ENCODE data around the gene RAB22A. TPM values are rescaled to one million over a fixed set of nuclear protein-coding genes. Genes with fewer than 3 reads are reported as not detected.

Gene RAB22A
- total RNA-seq, 1 donor from 2014 or later = 21.2 TPM

DNA sequence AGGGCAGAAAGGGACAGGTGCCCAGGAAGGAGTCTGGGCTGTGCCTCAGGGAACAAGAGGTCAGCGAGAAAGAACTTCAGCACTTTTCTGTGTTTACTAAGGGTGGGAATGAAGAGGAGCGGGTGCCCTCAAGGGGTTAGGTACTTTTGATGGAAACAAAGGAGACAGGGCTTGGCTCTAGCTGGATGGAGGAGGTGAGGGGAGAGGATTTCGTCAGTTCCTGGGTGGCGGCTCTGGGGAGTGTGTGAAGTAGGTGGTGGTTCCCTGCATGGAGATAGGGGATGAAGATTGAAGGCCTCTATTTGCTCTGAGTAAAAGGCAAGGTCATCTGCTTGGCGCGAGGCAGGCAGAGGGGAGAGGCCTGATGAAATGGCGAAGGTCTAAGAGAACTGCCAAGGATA lies 41.1 kb upstream of the RAB22A start:
- Mint-ChIP-seq H3K9me3 (peaks cover 1% of the 10 kb centered on the region), H3K4me3 (no peak overlapping the region), H3K4me1 (peaks cover 12% of the 10 kb centered on the region), H3K36me3 (peaks cover 19% of the 10 kb centered on the region), H3K27ac (no peak overlapping the region), H3K27me3 (ENCODE audit: low read depth) (no peaks in the 10 kb centered on the region)
- TF ChIP-seq, protein P1, sequence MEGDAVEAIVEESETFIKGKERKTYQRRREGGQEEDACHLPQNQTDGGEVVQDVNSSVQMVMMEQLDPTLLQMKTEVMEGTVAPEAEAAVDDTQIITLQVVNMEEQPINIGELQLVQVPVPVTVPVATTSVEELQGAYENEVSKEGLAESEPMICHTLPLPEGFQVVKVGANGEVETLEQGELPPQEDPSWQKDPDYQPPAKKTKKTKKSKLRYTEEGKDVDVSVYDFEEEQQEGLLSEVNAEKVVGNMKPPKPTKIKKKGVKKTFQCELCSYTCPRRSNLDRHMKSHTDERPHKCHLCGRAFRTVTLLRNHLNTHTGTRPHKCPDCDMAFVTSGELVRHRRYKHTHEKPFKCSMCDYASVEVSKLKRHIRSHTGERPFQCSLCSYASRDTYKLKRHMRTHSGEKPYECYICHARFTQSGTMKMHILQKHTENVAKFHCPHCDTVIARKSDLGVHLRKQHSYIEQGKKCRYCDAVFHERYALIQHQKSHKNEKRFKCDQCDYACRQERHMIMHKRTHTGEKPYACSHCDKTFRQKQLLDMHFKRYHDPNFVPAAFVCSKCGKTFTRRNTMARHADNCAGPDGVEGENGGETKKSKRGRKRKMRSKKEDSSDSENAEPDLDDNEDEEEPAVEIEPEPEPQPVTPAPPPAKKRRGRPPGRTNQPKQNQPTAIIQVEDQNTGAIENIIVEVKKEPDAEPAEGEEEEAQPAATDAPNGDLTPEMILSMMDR (IDR thresholded peaks at IDR 0.05; ENCODE audit: unreplicated experiment) = no peak
- no peak for DNase-seq (ENCODE audit: low spot score in 2 of 2, unreplicated experiment in 2 of 2)

DNA sequence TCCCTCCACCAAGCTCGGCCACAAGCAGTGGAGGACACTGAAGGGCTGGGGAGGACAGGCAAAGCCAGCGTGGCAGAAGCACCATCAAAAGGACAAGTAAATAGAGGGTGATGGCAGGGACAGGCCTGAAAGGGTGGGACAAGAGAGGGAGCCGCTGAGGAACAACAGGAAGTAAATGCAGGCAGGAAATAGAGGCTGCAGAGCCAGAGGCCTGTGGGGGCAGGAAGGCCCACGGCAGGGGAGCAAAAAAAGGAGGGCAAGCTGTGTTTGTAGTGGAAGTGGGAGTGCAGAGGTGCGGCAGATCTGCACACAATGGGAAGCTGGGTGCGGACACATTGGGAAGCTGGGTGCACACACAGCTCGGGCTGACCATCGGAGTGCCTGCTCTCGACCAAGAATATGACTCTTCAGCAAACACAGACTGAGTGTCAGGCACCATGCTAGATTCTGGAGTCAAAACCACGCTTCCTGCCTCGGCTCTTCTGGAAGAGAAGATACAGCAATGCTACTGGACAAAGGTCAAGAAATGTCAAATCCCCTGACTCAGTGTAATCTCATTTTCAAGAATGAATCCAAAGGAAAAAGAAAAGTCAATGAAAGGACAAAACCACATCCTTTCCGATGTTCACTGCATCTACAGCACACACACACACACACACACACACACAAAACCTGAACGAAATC lies 40.4 kb upstream of the RAB22A start:
- H3K36me3 Mint-ChIP-seq = peaks cover 23% of the 10 kb centered on the region
- DNase-seq (ENCODE audit: low spot score in 2 of 2, unreplicated experiment in 2 of 2) = no peak
- H3K9me3 Mint-ChIP-seq = peaks cover 6% of the 10 kb centered on the region
- TF ChIP-seq, protein P1 (IDR thresholded peaks at IDR 0.05; ENCODE audit: unreplicated experiment) = no peak
- H3K4me1 Mint-ChIP-seq = peaks cover 12% of the 10 kb centered on the region
- H3K27ac Mint-ChIP-seq = no peak overlapping the region
- H3K4me3 Mint-ChIP-seq = no peak overlapping the region
- no peaks in the 10 kb centered on the region for H3K27me3 Mint-ChIP-seq (ENCODE audit: low read depth)

DNA sequence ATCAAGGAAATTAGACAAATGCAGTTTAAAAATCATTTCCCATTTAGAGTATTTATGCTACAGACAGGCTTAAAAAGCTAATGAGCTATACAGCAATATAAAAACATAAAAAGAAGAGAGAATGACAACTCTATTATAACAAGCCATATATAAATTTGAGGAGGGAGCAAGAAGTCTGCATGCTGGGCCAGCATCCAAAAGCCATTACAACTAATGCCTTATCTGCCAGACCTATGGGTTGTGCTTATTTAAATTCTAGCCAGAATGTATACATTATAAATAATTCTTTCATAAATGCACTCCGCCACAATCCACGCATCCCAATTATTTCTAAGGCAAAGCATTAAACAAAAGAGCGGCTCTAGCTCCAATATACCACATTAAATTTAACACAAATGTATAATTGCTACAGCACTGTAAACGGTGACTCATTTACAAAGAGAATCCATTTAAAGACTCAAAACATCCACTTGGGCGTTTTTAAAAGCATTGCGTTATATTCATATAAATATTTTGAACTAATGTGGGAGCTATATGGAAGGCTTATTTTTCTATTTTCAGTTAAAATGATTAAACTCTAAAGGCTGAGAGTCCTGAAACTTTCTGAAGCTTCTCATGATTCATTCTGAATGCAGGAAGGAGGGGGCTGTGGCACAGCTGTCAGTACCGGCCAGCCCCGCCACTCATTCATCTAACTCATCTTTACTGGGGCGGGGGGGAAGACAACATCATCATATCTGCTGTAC lies 37.7 kb upstream of the RAB22A start:
- no peak for DNase-seq (ENCODE audit: low spot score in 2 of 2, unreplicated experiment in 2 of 2)
- Mint-ChIP-seq H3K4me1 (peaks cover 12% of the 10 kb centered on the region), H3K36me3 (peaks cover 30% of the 10 kb centered on the region), H3K27me3 (ENCODE audit: low read depth) (no peaks in the 10 kb centered on the region), H3K27ac (no peak overlapping the region), H3K4me3 (no peak overlapping the region), H3K9me3 (peaks cover 17% of the 10 kb centered on the region)
- TF ChIP-seq, protein P1 (IDR thresholded peaks at IDR 0.05; ENCODE audit: unreplicated experiment) = no peak

DNA sequence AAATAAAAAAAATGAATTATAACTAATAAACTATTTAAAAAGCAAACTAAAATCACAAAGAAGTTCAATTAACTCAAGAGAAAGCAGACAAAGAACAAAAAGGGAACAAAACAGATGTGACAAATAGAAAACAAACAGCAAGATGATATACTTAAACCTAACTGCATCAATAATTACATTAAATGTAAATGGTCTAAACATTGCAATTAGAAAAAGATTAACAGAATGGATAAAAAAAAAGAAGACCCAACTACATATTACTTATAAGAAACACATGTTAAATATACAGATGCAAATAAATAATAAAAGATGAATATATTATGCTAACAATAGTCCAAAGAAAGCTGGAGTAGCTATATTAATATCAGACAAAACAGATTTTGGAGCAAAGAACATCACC lies 35.1 kb upstream of the RAB22A start:
- peaks cover 17% of the 10 kb centered on the region for H3K9me3 Mint-ChIP-seq

DNA sequence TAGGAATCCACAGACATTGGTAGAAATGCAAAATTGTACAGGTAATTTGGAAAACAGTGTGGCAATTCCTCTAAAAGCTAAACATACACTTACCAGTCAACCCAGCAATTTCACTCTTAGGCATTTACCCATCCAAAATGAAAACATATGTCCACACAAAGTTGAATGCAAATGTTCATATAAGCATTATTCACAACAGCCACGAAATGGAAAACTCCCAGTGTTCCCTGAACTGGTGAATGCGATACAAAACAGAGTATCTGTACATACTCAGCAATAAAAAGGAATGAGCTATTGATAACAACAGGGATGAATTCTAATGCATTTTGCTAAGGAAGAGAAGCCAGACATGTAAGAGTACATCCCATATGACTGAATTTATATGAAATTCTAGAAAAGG lies 32.4 kb upstream of the RAB22A start:
- no peak for DNase-seq (ENCODE audit: low spot score in 2 of 2, unreplicated experiment in 2 of 2)
- Mint-ChIP-seq H3K27ac (no peak overlapping the region), H3K4me1 (peaks cover 6% of the 10 kb centered on the region), H3K9me3 (peaks cover 17% of the 10 kb centered on the region), H3K36me3 (peaks cover 17% of the 10 kb centered on the region), H3K4me3 (no peak overlapping the region), H3K27me3 (ENCODE audit: low read depth) (no peaks in the 10 kb centered on the region)
- TF ChIP-seq, protein P1 (IDR thresholded peaks at IDR 0.05; ENCODE audit: unreplicated experiment) = no peak

More for the DNA sequence above, 35.1 kb upstream of the RAB22A start:
- no peak overlapping the region for H3K4me3 Mint-ChIP-seq
- peaks cover 21% of the 10 kb centered on the region for H3K36me3 Mint-ChIP-seq
- H3K27ac Mint-ChIP-seq = no peak overlapping the region
- TF ChIP-seq, protein P1 (IDR thresholded peaks at IDR 0.05; ENCODE audit: unreplicated experiment) = no peak
- DNase-seq (ENCODE audit: low spot score in 2 of 2, unreplicated experiment in 2 of 2) = no peak
- no peaks in the 10 kb centered on the region for H3K27me3 Mint-ChIP-seq (ENCODE audit: low read depth)
- H3K4me1 Mint-ChIP-seq = peaks cover 17% of the 10 kb centered on the region
